CD4-positive, alpha-beta T cell treated with Interleukin-6 at 100 ng/mL for 8 hours (primary cell): Measurements from ENCODE around the gene SHISA6.

ENCODE experiments used
- DNase-seq: peaks from one replicate; pipeline ENCODE4 v3.0.0-alpha.2; 2020; ENCODE audit warnings: mixed read lengths, low spot score

Gene SHISA6

DNA sequence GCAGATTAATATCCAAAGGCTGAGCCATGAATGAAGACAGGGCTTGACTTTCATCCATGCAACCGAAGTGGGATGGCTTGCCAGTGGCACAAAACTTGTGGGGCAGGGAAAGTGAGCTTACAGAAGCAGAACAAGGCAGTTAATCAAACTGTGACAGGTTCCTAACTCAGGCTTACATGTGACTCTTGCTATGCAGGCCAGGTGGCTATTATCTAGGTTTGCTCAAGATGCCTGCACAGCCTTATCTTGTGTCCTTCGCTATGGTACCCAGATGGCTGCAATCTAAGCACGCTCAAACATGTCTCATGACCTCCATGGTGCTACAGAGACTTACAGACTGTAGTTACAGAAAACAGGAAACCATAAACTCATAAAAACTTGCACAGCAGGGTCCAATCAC lies 348.7 kb downstream of the SHISA6 start:
- no peak for DNase-seq

DNA sequence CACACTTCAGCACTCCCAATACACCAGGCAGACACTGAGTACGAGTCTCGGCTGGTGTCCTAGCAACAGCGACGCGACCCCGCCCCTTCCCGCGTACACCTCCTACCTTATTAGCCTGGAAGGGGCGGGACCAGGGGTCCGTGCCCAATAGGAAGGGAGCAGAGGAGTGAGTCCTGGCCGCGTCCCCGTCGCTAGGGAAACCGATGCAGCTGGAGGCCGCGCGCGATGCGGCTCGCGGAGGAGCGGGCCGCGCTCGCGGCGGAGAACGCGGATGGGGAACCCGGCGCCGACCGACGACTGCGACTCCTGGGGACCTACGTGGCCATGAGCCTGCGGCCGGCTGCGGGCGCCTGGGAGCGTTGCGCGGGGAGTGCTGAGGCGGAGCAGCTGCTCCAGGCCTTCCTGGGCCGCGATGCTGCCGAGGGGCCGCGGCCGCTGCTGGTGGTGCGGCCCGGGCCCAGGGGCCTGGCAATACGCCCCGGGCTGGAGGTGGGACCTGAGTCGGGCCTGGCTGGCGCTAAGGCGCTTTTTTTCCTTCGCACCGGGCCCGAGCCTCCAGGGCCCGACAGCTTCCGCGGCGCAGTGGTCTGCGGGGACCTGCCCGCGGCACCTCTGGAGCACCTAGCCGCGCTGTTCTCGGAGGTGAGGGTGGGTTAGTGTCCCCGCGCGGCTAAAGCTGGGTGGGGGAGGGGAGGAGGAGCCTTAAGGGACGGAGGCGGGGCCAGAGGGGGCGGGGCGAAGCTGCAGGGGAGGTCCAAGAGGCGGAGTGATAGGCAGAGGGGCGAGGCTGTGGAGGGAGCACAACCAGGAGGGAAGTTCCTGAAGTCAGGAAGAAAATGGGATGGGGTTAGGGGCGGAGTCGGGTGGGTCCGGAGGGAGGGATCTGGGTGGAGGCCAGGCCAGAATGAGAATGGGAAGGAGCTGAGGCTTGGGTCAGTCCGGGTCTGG lies 357.5 kb downstream of the SHISA6 start, which contains the start of gene DNAH9:
Gene DNAH9, plus strand, starts transcription at position 197 of the 948 bp plus-strand sequence. Its CDS starts 29 bp downstream, at position 226.
- DNase-seq, result no peak

DNA sequence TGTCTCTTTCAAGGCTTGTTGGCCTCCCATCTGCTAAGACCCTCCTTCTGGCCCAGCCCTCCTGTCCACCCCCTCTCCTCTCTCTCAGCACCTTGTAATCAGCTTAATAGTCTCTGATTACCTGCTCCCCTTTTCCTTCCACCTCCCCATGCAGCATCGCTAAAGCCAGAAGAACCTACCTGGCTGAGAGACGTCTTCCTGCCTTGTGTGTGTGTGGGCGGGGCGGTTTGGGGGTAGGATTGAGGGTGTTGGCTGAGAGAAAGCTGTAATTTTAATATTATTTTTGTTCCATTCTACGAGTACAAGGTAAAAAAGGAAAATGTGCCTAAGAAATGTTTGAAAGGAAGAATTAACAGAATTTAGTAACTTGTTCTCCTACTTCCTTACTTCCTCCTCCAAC lies 360.6 kb downstream of the SHISA6 start:
- no peak for DNase-seq

DNA sequence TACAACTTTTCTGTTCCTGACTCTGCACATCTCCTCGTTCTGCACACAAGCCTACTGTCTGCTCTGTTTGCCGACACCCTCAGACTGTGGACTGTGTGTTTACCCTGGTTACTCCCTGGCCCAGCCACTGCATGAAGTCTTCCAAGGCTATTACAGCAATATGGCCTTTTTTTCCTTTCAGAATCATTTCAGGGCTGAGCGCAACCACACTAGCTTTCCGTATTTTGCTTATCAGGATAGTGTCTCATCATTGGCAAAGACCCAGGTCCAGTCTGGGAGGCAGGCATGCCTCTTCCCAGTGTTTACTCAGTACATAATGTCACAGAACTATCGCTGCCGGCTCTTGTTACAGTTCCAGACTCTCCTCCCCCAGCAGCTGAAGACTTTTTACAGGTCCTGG lies 367.4 kb downstream of the SHISA6 start:
- no peak for DNase-seq

DNA sequence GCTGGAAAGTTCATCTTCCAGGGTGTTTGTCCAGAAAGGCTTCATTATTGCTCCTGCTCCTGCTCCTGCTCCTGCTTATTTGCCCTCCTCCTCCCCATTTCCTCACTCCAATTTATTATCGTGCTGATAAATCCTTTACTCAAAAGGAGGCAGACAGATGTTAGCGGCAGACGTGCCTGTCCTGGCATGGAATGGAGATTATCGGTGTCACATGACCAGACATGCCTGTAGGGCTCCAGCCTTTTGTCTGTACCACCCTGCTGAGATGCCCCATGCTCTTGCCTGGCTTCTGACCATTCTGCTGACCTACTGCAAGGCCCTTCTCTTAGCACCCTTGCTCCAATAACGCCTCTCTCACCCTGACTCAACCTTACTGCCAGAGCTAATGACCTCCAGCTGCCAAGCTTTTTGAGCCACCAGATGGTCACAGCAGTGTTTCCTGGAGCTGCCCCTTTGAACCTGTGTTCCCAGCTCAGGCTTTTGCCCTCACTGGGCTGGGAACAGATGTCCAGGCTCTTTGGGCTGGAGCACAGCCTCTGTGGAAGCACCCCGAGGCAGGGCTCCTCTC lies 370.1 kb downstream of the SHISA6 start:
- no peak for DNase-seq

DNA sequence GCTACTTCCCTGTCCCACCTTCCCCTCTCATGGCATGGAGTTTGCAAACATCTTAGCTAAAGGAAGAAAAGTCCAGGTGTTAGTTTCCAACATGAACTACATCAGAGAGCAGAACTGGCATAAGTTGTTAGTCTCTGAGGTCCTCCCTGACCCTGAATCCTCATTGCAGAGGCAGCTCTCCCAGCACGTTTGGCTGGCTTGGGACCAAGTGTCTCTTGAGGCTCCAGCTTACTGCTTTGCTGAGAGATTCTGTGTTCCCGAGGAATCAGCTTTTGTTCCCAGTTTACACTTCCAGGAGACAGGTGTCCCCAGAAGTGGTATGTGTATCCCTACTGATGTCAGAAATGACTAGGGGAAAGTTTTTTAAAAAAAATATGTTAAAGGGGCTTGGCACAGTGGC lies 371.9 kb downstream of the SHISA6 start:
- DNase-seq, result no peak
